GM12891 (cell line): ENCODE results near the gene PRR14L.

Experiments used
- PAX5 ChIP-seq: IDR thresholded peaks from 2 replicates; pipeline ENCODE4 v1.6.1; 2011; ENCODE audit warnings: low read length, moderate library complexity, mild to moderate bottlenecking; ENCODE audit not compliant: insufficient read depth, severe bottlenecking
- POLR2A ChIP-seq: IDR thresholded peaks from 2 replicates; pipeline ENCODE4 v1.6.1; 2011; ENCODE audit warnings: low read depth, low read length, control low read depth
- POLR2AphosphoS5 ChIP-seq: IDR thresholded peaks from 2 replicates; pipeline ENCODE4 v1.6.1; 2011; ENCODE audit warnings: low read depth, low read length, control low read depth
- SPI1 ChIP-seq: IDR thresholded peaks from 2 replicates; pipeline ENCODE4 v1.6.1; 2011; ENCODE audit warnings: low read depth, low read length, control low read depth

GRCh38 chr22:31739795-31740201 is 10.1 kb downstream of the PRR14L start:
- TF ChIP-seq POLR2AphosphoS5 (no peak), PAX5 (no peak), POLR2A (no peak), SPI1 (no peak)
